HFFc6 (cell line): ENCODE data around the gene FBRSL1. TPM values are rescaled to one million over a fixed set of nuclear protein-coding genes. Genes with fewer than 3 reads are reported as not detected.
"Not testable (repeated sequence)": the region's sequence is repeated elsewhere in the genome, so short reads cannot be mapped to it uniquely, and the experiment has no call there.

Source experiments
- DNase-seq: peaks from one replicate; pipeline ENCODE4 v3.0.0-alpha.2; 2018
- H3K27ac Mint-ChIP-seq: 2 replicates; pipeline ENCODE4 v1.8.0; 2020; ENCODE audit warnings: mild to moderate bottlenecking, mixed read lengths
- H3K27me3 Mint-ChIP-seq: 2 replicates; pipeline ENCODE4 v1.8.0; 2021; ENCODE audit warnings: mild to moderate bottlenecking, moderate library complexity, mixed read lengths; ENCODE audit not compliant: insufficient read depth
- H3K36me3 Mint-ChIP-seq: 2 replicates; pipeline ENCODE4 v1.8.0; 2021; ENCODE audit warnings: low read depth, mixed read lengths
- H3K4me1 Mint-ChIP-seq: 2 replicates; pipeline ENCODE4 v1.8.0; 2020; ENCODE audit warnings: low read depth, mixed read lengths
- H3K4me3 Mint-ChIP-seq: 2 replicates; pipeline ENCODE4 v1.8.0; 2020; ENCODE audit warnings: mild to moderate bottlenecking, moderate library complexity, mixed read lengths
- H3K9me3 Mint-ChIP-seq: 2 replicates; pipeline ENCODE4 v1.8.0; 2020; ENCODE audit warnings: mild to moderate bottlenecking, mixed read lengths
- total RNA-seq, 6 experiments: library from RNA; stranded (reverse); fragmentation: NEBNext Ultra II Directional; extraction: Animal tissue kit (Norgen Biotek cat#: 25700); gene quantifications; 2 replicates in 1 of 6; 3 replicates in 5 of 6; pipeline ENCODE4 v1.2.3, GENCODE V29; 2021
- TF ChIP-seq, protein P1 (sequence below): fragments of 200-600 bp; sonication (generic); IDR thresholded peaks from 2 replicates; pipeline ENCODE4 v1.5.0; 2021; ENCODE audit warnings: antibody characterized with exemption, mild to moderate bottlenecking

Gene FBRSL1
- total RNA-seq, 6 experiments from 2014 or later, result 25.1 to 34.0 (median 30.1) TPM

DNA sequence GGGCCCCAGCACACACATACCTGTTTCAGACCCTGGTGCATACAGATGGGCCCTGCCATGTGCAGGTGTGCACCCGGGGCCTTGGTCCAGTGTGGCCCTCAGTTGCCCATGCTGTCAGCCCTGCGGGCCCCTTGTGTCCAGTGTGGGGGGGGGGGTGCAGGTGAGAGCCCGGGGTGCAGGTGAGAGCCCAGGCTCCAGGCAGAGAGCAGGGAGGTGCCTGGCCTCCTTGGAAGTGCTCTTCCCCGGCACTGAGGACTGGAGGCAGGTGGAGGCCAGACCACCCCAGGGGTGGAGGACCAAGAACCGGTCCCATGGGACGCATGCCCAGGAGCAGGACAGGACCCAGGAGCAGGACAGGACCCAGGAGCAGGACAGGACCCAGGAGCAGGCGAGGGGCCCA is 40.9 kb downstream of the FBRSL1 start:
- DNase-seq, result no peak
- Mint-ChIP-seq H3K27me3 (peaks cover 2% of the 10 kb centered on the region; the same call in 1 of the 2 replicates), H3K27ac (no peak overlapping the region), H3K4me1 (no peaks in the 10 kb centered on the region), H3K4me3 (no peak overlapping the region), H3K9me3 (peaks cover 9% of the 10 kb centered on the region), H3K36me3 (peaks cover 12% of the 10 kb centered on the region)
- TF ChIP-seq, protein P1, sequence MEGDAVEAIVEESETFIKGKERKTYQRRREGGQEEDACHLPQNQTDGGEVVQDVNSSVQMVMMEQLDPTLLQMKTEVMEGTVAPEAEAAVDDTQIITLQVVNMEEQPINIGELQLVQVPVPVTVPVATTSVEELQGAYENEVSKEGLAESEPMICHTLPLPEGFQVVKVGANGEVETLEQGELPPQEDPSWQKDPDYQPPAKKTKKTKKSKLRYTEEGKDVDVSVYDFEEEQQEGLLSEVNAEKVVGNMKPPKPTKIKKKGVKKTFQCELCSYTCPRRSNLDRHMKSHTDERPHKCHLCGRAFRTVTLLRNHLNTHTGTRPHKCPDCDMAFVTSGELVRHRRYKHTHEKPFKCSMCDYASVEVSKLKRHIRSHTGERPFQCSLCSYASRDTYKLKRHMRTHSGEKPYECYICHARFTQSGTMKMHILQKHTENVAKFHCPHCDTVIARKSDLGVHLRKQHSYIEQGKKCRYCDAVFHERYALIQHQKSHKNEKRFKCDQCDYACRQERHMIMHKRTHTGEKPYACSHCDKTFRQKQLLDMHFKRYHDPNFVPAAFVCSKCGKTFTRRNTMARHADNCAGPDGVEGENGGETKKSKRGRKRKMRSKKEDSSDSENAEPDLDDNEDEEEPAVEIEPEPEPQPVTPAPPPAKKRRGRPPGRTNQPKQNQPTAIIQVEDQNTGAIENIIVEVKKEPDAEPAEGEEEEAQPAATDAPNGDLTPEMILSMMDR, result no peak

DNA sequence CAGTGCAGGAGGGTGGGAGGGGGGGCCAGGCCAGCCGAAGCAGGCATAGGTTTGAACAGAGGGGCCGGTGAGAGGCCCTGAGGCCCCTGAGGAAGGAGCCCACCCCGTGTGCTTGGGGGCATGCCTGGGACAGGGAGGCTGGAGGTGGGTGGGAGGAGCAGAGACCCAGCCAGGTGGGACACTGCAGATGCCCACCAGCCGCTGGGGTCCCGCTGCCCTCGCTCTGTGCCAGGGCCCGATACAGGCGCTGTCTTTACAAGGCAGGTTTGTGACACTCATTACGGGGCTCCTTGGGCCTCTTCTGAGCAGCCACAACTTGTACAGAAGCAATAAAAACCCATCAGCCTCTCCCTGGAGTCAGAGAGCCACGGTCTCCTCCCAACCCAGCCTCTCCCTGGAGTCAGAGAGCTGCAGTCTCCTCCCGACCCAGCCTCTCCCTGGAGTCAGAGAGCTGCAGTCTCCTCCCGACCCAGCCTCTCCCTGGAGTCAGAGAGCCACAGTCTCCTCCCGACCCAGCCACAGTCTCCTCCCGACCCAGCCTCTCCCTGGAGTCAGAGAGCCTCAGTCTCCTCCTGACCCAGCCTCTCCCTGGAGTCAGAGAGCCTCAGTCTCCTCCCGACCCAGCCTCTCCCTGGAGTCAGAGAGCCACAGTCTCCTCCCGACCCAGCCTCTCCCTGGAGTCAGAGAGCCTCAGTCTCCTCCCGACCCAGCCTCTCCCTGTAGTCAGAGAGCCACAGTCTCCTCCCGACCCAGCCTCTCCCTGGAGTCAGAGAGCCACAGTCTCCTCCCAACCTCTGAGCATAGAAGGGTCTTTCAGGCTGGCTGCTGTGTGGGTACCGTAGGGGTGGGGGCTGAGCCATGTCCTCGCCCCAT is 43.0 kb downstream of the FBRSL1 start:
- peaks cover 19% of the 10 kb centered on the region for H3K36me3 Mint-ChIP-seq
- not testable (repeated sequence) for H3K27ac Mint-ChIP-seq, DNase-seq, H3K4me1 Mint-ChIP-seq, H3K4me3 Mint-ChIP-seq, H3K27me3 Mint-ChIP-seq
- peaks cover 17% of the 10 kb centered on the region for H3K9me3 Mint-ChIP-seq

DNA sequence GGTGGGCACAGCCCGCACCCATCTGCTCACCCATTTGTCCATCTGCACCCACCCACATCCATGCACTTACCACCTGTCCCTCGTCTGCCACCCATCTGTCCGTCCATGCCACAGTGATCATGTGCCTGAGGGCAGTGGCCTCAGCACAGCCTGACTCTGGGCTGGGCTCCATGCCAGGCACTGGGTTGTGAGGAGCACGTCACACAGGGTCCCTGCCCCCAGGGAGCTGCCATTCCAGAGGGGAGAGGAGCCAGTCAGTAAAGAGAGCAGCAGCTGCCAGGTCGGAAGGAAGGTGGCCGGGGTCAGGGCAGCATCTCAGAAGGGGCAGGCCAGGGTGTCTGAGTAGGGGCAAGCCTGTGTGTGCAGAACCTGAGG is 43.6 kb downstream of the FBRSL1 start:
- H3K4me3 Mint-ChIP-seq, result no peak overlapping the region
- no peak overlapping the region for H3K27ac Mint-ChIP-seq
- TF ChIP-seq, protein P1, result no peak
- peaks cover 19% of the 10 kb centered on the region for H3K36me3 Mint-ChIP-seq
- H3K9me3 Mint-ChIP-seq, result peaks cover 17% of the 10 kb centered on the region
- peaks cover 2% of the 10 kb centered on the region; the same call in 1 of the 2 replicates for H3K27me3 Mint-ChIP-seq
- DNase-seq, result no peak
- no peaks in the 10 kb centered on the region for H3K4me1 Mint-ChIP-seq

DNA sequence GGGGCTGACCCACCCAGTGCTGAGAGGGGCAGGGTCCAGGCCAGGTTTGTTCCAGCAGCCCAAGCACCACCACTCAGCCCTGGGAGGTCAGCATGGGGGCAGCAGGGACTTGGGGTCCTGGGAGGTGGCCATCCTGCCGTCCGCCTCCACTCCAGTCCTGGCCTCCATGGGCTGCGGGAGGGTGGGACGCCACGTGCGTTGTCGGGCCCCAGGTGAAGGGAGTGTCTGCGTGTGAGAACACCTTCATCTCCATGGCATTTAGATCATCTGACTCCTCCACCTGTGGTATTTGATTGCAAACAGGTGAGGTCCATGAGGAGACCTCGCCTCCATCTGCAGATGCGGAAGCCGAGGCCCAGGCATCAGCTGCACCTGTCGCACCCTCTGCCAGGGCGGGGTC is 44.1 kb downstream of the FBRSL1 start:
- Mint-ChIP-seq H3K27ac (no peak overlapping the region), H3K4me3 (no peak overlapping the region), H3K27me3 (peaks cover 2% of the 10 kb centered on the region; the same call in 1 of the 2 replicates), H3K36me3 (peaks cover 19% of the 10 kb centered on the region), H3K9me3 (peaks cover 17% of the 10 kb centered on the region), H3K4me1 (no peaks in the 10 kb centered on the region)
- TF ChIP-seq, protein P1, result no peak
- DNase-seq, result no peak

DNA sequence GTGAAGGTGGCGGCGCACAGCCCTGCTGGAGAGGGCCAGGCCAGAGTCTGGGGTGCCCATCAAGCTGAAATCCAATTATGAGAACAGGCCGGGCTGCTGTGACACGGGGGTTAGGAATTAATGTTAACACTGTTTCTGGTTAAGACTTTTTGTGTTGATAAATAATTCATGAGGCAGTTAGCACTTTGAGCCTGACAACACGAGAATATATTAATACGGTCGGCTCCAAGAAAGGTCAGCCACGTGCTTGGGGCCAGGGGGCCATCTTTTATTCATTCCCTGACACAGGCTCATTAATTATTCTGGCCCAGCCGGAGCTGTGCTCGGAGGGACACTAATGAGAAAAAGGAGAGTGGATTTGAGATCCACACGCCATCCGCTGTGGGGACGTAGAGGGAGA is 45.1 kb downstream of the FBRSL1 start:
- no peak for DNase-seq
- no peaks in the 10 kb centered on the region for H3K4me1 Mint-ChIP-seq
- H3K27ac Mint-ChIP-seq, result no peak overlapping the region
- peaks cover 2% of the 10 kb centered on the region; the same call in 1 of the 2 replicates for H3K27me3 Mint-ChIP-seq
- no peak overlapping the region for H3K4me3 Mint-ChIP-seq
- TF ChIP-seq, protein P1, result no peak
- H3K9me3 Mint-ChIP-seq, result peaks cover 17% of the 10 kb centered on the region
- H3K36me3 Mint-ChIP-seq, result peaks cover 19% of the 10 kb centered on the region

DNA sequence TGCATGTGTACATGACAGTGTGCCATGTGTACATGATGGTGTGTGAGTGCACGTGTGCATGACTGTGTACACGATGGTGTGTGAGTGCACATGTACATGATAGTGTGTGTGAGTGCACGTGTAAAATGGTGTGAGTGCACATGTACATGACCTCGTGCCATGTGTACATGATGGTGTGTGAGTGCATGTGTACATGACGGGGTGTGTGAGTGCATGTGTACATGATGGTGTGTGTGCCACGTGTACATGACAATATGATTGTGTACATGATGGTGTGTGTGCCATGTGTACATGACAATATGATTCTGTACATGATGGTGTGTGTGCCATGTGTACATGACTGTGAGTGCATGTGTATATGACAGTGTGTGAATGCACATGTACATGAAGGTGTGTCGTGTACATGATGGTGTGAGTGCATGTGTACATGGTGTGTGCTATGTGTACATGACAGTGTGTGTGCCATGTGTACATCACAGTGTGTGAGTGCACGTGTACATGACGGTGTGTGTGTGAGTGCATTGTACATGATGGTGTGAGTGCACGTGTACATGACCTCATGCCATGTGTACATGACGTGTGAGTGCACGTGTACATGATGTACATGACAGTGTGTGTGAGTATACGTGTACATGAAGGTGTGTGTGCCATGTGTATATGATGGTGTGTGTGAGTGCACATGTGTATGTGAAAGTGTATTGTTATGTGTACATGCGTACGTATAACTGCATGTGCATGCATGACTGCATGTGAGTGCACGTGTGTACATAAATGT is 46.3 kb downstream of the FBRSL1 start:
- H3K4me1 Mint-ChIP-seq, result no peaks in the 10 kb centered on the region
- peaks cover 19% of the 10 kb centered on the region for H3K36me3 Mint-ChIP-seq
- H3K27ac Mint-ChIP-seq, result no peak overlapping the region
- TF ChIP-seq, protein P1, result no peak
- DNase-seq, result no peak
- H3K4me3 Mint-ChIP-seq, result no peak overlapping the region
- H3K9me3 Mint-ChIP-seq, result peaks cover 17% of the 10 kb centered on the region
- peaks cover 2% of the 10 kb centered on the region; the same call in 1 of the 2 replicates for H3K27me3 Mint-ChIP-seq
